ENCODE measurements around the gene PALS1. TPM values are rescaled to one million over a fixed set of nuclear protein-coding genes. Genes with fewer than 3 reads are reported as not detected.

PALS1 gene
- total and polyA plus RNA-seq, 2 of the 8 experiments (the other 6 are each of a cell fraction or from before 2014, with no cell fraction given), result 6.7 to 25.1 TPM

GRCh38 chr14:67221248-67221981 is 19.8 kb upstream of the PALS1 start (continued):
- TF ChIP-seq SIX5 (IDR thresholded peaks at IDR 0.05; ENCODE audit: low read depth, low read length), result no peak
- TF ChIP-seq HDAC6 (IDR thresholded peaks at IDR 0.05; ENCODE audit: low read depth, low read length), result no peak
- TF ChIP-seq, protein P1, sequence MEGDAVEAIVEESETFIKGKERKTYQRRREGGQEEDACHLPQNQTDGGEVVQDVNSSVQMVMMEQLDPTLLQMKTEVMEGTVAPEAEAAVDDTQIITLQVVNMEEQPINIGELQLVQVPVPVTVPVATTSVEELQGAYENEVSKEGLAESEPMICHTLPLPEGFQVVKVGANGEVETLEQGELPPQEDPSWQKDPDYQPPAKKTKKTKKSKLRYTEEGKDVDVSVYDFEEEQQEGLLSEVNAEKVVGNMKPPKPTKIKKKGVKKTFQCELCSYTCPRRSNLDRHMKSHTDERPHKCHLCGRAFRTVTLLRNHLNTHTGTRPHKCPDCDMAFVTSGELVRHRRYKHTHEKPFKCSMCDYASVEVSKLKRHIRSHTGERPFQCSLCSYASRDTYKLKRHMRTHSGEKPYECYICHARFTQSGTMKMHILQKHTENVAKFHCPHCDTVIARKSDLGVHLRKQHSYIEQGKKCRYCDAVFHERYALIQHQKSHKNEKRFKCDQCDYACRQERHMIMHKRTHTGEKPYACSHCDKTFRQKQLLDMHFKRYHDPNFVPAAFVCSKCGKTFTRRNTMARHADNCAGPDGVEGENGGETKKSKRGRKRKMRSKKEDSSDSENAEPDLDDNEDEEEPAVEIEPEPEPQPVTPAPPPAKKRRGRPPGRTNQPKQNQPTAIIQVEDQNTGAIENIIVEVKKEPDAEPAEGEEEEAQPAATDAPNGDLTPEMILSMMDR (IDR thresholded peaks at IDR 0.05; ENCODE audit: control extremely low read depth in 1 of 3, insufficient read depth in 1 of 3, low read depth in 1 of 3, low read length in 3 of 3), result no peak
- TF ChIP-seq TCF12 (IDR thresholded peaks at IDR 0.05; ENCODE audit: low read depth, low read length), result no peak
